K562 (cell line): Measurements from ENCODE around the gene ST6GAL1. TPM values are rescaled to one million over a fixed set of nuclear protein-coding genes. Genes with fewer than 3 reads are reported as not detected.

ENCODE experiments used
- ATAC-seq: fragments of 200-7000 bp; cut with Tn5 transposase; 3 replicates; pipeline ENCODE4 v1.9.1; 2020; ENCODE audit warnings: moderate library complexity
- BruUV-seq: library from RNA; stranded (reverse); fragments of 400-500 nt; replicated peaks from 2 replicates; lab custom pipeline; 2021; lab: Mats Ljungman, UMichigan
- CTCF ChIA-PET: fragments of 300-600 bp; formaldehyde crosslinking; extraction: SDS; loops from one replicate; lab custom pipeline; 2021; ENCODE audit warnings: low intra/inter-chr PET ratio; lab: Yijun Ruan, JAX
- POLR2A ChIA-PET: fragments of 300-600, 350-650 bp; sonication (Branson Sonifier 250); formaldehyde crosslinking; extraction: SDS; loops from one replicate; lab custom pipeline; 2021; ENCODE audit warnings: antibody characterized with exemption, inconsistent platforms; lab: Yijun Ruan, JAX
- DNase-seq, 4 experiments: peaks; one replicate each; pipeline versions ENCODE4 v3.0.0 to v3.0.0-alpha.2; 2011 to 2018; ENCODE audit warnings: low spot score in 3 of 4, mixed read lengths in 3 of 4; ENCODE audit errors: extremely low read depth in 1 of 4
- FAIRE-seq: peaks from 2 replicates; lab custom pipeline; 2011; peaks lifted over from hg19 to GRCh38; lab: Jason Lieb, UNC
- H2AFZ ChIP-seq: 2 replicates; pipeline ENCODE4 v1.6.0; 2011; ENCODE audit warnings: low read depth, low read length, control low read depth, inconsistent platforms
- H3K27ac ChIP-seq: fragments of 200-600 bp; 3 replicates; pipeline ENCODE4 v1.8.0; 2011; ENCODE audit warnings: low read depth, mild to moderate bottlenecking, control low read depth, inconsistent platforms, low read length, moderate library complexity, mixed read lengths; ENCODE audit errors: extremely low read depth
- H3K27me3 ChIP-seq, 2 experiments: fragments of 300-600 bp in 1 of 2; 2 replicates in 1 of 2; 3 replicates in 1 of 2; pipeline versions ENCODE4 v1.6.0 to v1.8.0; 2011; ENCODE audit warnings: inconsistent platforms in 2 of 2, low read length in 2 of 2, mild to moderate bottlenecking in 1 of 2, mixed read lengths in 1 of 2, moderate library complexity in 1 of 2; ENCODE audit not compliant: control insufficient read depth in 2 of 2, insufficient read depth in 2 of 2
- H3K36me3 ChIP-seq: fragments of 300-600 bp; 3 replicates; pipeline ENCODE4 v1.8.0; 2011; ENCODE audit warnings: mild to moderate bottlenecking, low read length, inconsistent platforms; ENCODE audit not compliant: control insufficient read depth, insufficient read depth
- H3K4me1 ChIP-seq, 2 experiments: fragments of 200-600 bp in 1 of 2; replicated peaks in 1 of 2; 2 replicates in 1 of 2; 3 replicates in 1 of 2; pipeline versions ENCODE4 v1.5.1 to v1.8.0; 2011; ENCODE audit warnings: inconsistent platforms in 2 of 2, low read length in 2 of 2, mild to moderate bottlenecking in 1 of 2, mixed read lengths in 1 of 2, moderate library complexity in 1 of 2; ENCODE audit not compliant: control insufficient read depth in 2 of 2, insufficient read depth in 2 of 2
- H3K4me2 ChIP-seq: 2 replicates; pipeline ENCODE4 v1.6.1; 2011; ENCODE audit warnings: low read length, control low read depth, inconsistent platforms, mixed read lengths; ENCODE audit not compliant: insufficient read depth
- H3K4me3 ChIP-seq: fragments of 200-600 bp; sonication (generic), shearing (Covaris generic); 2 replicates; pipeline ENCODE4 v1.5.1; 2016; ENCODE audit warnings: control low read depth, inconsistent platforms
- H3K79me2 ChIP-seq: fragments of 200-600 bp; 3 replicates; pipeline ENCODE4 v1.8.0; 2011; ENCODE audit warnings: low read length, inconsistent platforms; ENCODE audit not compliant: control insufficient read depth, insufficient read depth
- H3K9ac ChIP-seq, 2 experiments: 2 replicates each; pipeline versions ENCODE4 v1.6.0 to v1.6.1; 2011; ENCODE audit warnings: low read depth in 2 of 2, low read length in 2 of 2, control low read depth in 1 of 2, inconsistent platforms in 1 of 2, mild to moderate bottlenecking in 1 of 2, mixed read lengths in 1 of 2; ENCODE audit not compliant: insufficient read depth in 1 of 2
- H3K9me1 ChIP-seq: one replicate; pipeline ENCODE4 v1.6.0; 2011; ENCODE audit warnings: inconsistent platforms, mild to moderate bottlenecking, low read length, moderate library complexity; ENCODE audit not compliant: control insufficient read depth, insufficient read depth
- H3K9me3 ChIP-seq: replicated peaks from 2 replicates; pipeline ENCODE4 v1.5.1; 2011; ENCODE audit warnings: low read depth, low read length, inconsistent platforms; ENCODE audit not compliant: control insufficient read depth, insufficient read depth
- H4K20me1 ChIP-seq: replicated peaks from 2 replicates; pipeline ENCODE4 v1.6.1; 2011; ENCODE audit warnings: low read length, inconsistent platforms, mixed read lengths; ENCODE audit not compliant: control insufficient read depth, insufficient read depth
- DNMT1 ChIP-seq: fragments of 450-650 bp; IDR thresholded peaks from 2 replicates; pipeline ENCODE4 v1.6.1; 2016; ENCODE audit warnings: antibody characterized with exemption, mild to moderate bottlenecking
- FOXA1 ChIP-seq: fragments of 450-650 bp; IDR thresholded peaks from 2 replicates; pipeline ENCODE4 v1.6.1; 2016; ENCODE audit warnings: mild to moderate bottlenecking, borderline replicate concordance
- GTF2A2 ChIP-seq: IDR thresholded peaks from 2 replicates; pipeline ENCODE4 v1.6.1; 2016; ENCODE audit warnings: mild to moderate bottlenecking, missing genetic modification characterization, missing compliant biosample characterization
- GTF2E2 ChIP-seq: fragments of 200-800 bp; sonication (Bioruptor generic); IDR thresholded peaks from 2 replicates; pipeline ENCODE4 v1.6.1; 2016; ENCODE audit warnings: missing genetic modification characterization, missing compliant biosample characterization
- HCFC1 ChIP-seq: IDR thresholded peaks from 2 replicates; pipeline ENCODE4 v1.6.1; 2012; ENCODE audit warnings: low read depth, low read length, improper control_type of control experiment
- KLF16 ChIP-seq: IDR thresholded peaks from 2 replicates; pipeline ENCODE4 v1.6.1; 2016; ENCODE audit warnings: antibody characterized with exemption
- LARP7 ChIP-seq: fragments of 450-650 bp; IDR thresholded peaks from 2 replicates; pipeline ENCODE4 v1.6.1; 2016
- MLLT1 ChIP-seq, 2 experiments: fragments of 450-650 bp; IDR thresholded peaks; 2 replicates each; pipeline ENCODE4 v1.6.1; 2016
- MTF1 ChIP-seq: fragments of 250-450 bp; sonication (Bioruptor Pico); IDR thresholded peaks from 2 replicates; pipeline ENCODE4 v1.9.0; 2021; ENCODE audit warnings: moderate library complexity, mild to moderate bottlenecking, inconsistent platforms, borderline replicate concordance
- NR4A1 ChIP-seq, 2 experiments: fragments of 250-450 bp in 1 of 2; fragments of 450-650 bp in 1 of 2; sonication (Bioruptor Pico) in 1 of 2; IDR thresholded peaks; 2 replicates each; pipeline versions ENCODE4 v1.4.0 to v1.6.1; 2016 to 2020; ENCODE audit warnings: mild to moderate bottlenecking in 2 of 2, missing compliant biosample characterization in 1 of 2, missing genetic modification characterization in 1 of 2, moderate library complexity in 1 of 2
- NRF1 ChIP-seq, 2 experiments: fragments of 450-650 bp; IDR thresholded peaks in 1 of 2; conservative IDR thresholded peaks in 1 of 2; 2 replicates each; pipeline ENCODE4 v1.6.1; 2014; ENCODE audit warnings: mild to moderate bottlenecking in 2 of 2
- RBM39 ChIP-seq: fragments of 200-400 bp; formaldehyde crosslinking; optimal IDR thresholded peaks from 2 replicates; pipeline ENCODE3; 2018; ENCODE audit warnings: low read depth, low read length
- SFPQ ChIP-seq: fragments of 200-400 bp; formaldehyde crosslinking; IDR thresholded peaks from 2 replicates; pipeline ENCODE4 v1.6.1; 2017; ENCODE audit warnings: mild to moderate bottlenecking, low read depth, low read length, moderate library complexity
- SIN3B ChIP-seq: fragments of 450-650 bp; IDR thresholded peaks from 2 replicates; pipeline ENCODE4 v1.6.1; 2017; ENCODE audit warnings: low read depth, mild to moderate bottlenecking, moderate library complexity
- SMAD3 ChIP-seq: fragments of 450-650 bp; formaldehyde crosslinking; conservative IDR thresholded peaks from 2 replicates; pipeline ENCODE4 v1.4.0; 2020; ENCODE audit warnings: mild to moderate bottlenecking
- TARDBP ChIP-seq: fragments of 450-650 bp; IDR thresholded peaks from 2 replicates; pipeline ENCODE4 v1.6.1; 2016
- TEAD4 ChIP-seq, 2 experiments: sonication (generic) in 1 of 2; formaldehyde crosslinking in 1 of 2; IDR thresholded peaks; 2 replicates each; pipeline versions ENCODE4 v1.6.1 to v1.8.0; 2012 to 2022; ENCODE audit warnings: borderline replicate concordance in 1 of 2, inconsistent platforms in 1 of 2, low read length in 1 of 2, mild to moderate bottlenecking in 1 of 2, missing genetic modification reagents in 1 of 2
- ZNF274 ChIP-seq: IDR thresholded peaks from 2 replicates; pipeline ENCODE4 v1.6.1; 2011; ENCODE audit warnings: low read depth, mild to moderate bottlenecking, low read length, moderate library complexity, borderline replicate concordance
- ZNF3 ChIP-seq: fragments of 250-450 bp; sonication (Bioruptor Pico); IDR thresholded peaks from 2 replicates; pipeline ENCODE4 v1.5.0; 2021; ENCODE audit warnings: mild to moderate bottlenecking, moderate library complexity
- ZNF830 ChIP-seq: fragments of 250-450 bp; sonication (Bioruptor Pico); IDR thresholded peaks from 2 replicates; pipeline ENCODE4 v1.5.0; 2021; ENCODE audit warnings: mild to moderate bottlenecking
- WGBS: fragments of 100-300 bp; shearing (Covaris generic); methylation state at CpG from one replicate; pipeline ENCODE4 v1.1.6; 2016; ENCODE audit warnings: low coverage, mixed read lengths; ENCODE audit not compliant: insufficient coverage; ENCODE audit errors: missing lambda C conversion rate; 5-methylcytosine and 5-hydroxymethylcytosine counted together
- in situ Hi-C: fragments of 300-500 bp; cut with MboI; formaldehyde crosslinking; loops from 4 replicates; pipeline ENCODE4 v1.15.0; 2018; ENCODE audit warnings: inconsistent platforms, mixed read lengths
- intact Hi-C: fragments of 100-400 bp; cut with micrococcal nuclease; formaldehyde crosslinking; loops from 2 replicates; pipeline ENCODE4 v1.14.2; 2022
- polyA plus RNA-seq, 8 experiments: library from polyadenylated mRNA; depleted of rRNA in 4 of 8; stranded (reverse) in 5 of 8; unstranded in 3 of 8; fragments of >200 nt; fragmentation: Nextera tagmentation in 2 of 8; fragmentation: Illumina TruSeq in 1 of 8; extraction: Ambion mirVana in 2 of 8; extraction: Trizol in 1 of 8; gene quantifications; 2 replicates each; pipeline versions ENCODE4 v1.2.1 to v1.2.3, GENCODE V29; 2011 to 2014; ENCODE audit warnings: inconsistent platforms in 1 of 8, missing spikeins in 1 of 8
- total RNA-seq, 7 experiments: library from RNA; depleted of rRNA in 6 of 7; stranded (reverse); fragments of >200 nt in 6 of 7; fragmentation: Illumina TruSeq in 2 of 7; extraction: Trizol in 2 of 7; gene quantifications; 2 replicates each; pipeline versions ENCODE4 v1.2.1 to v1.2.3, GENCODE V29; 2011 to 2021; ENCODE audit warnings: low replicate concordance in 1 of 7

ST6GAL1 gene
- total and polyA plus RNA-seq, 9 of the 15 experiments (the other 6 are each of a cell fraction or from before 2014, with no cell fraction given), result 31.9 to 145 (median 71.0) TPM

- TF ChIP-seq ZNF274 (no peak), ZNF830 (CRISPR knock-in tag) (no peak), DNMT1 (no peak), GTF2E2 (no peak), NR4A1 (CRISPR knock-in tag; IDR thresholded peaks at IDR 0.05) (no peak), NR4A1 (tag; IDR thresholded peaks at IDR 0.05) (no peak)
Measured at GRCh38 chr3:187122261-187122660, 191.9 kb downstream of the ST6GAL1 start (continued).

- no peaks in the 10 kb centered on the region; a peak in 1 of 5 replicates for H3K4me1 ChIP-seq
- no peaks in the 10 kb centered on the region for H3K79me2 ChIP-seq
- intact Hi-C loops, result no loop called here
- no peaks in the 10 kb centered on the region for H3K27me3 ChIP-seq
- POLR2A ChIA-PET, result interaction anchor here (0.9 kb wide), 1 partner anchor 24 kb away, joined by 3 read pairs; no protein-coding TSS in a partner anchor
- H3K36me3 ChIP-seq, result peaks cover 15% of the 10 kb centered on the region; the same call in 2 of the 3 replicates
- H3K27ac ChIP-seq, result no peak overlapping the region
- no peak for ATAC-seq
- H3K9me3 ChIP-seq, result no peaks in the 10 kb centered on the region; the same call in 1 of the 2 replicates
- FAIRE-seq, result no peak
- no peak for DNase-seq
- CTCF ChIA-PET, result no interaction called here
- WGBS, result 58% methylated on average over 6 of the region's 6 CpGs
- BruUV-seq, result no TSS peak
- H3K4me3 ChIP-seq, result no peak overlapping the region
- no peak overlapping the region for H2AFZ ChIP-seq
- H3K4me2 ChIP-seq, result no peak overlapping the region
- no peak overlapping the region for H3K9ac ChIP-seq
- no peaks in the 10 kb centered on the region for H4K20me1 ChIP-seq
- no peaks in the 10 kb centered on the region for H3K9me1 ChIP-seq
- in situ Hi-C loops, result no loop called here
- TF ChIP-seq SFPQ, result no peak
- no peak for TF ChIP-seq MTF1 (CRISPR knock-in tag)
- TF ChIP-seq TARDBP, result no peak
- TF ChIP-seq ZNF3 (CRISPR knock-in tag), result no peak
- TF ChIP-seq TEAD4 (IDR thresholded peaks at IDR 0.05; ENCODE audit: low read length), result no peak
- TF ChIP-seq TEAD4 (CRISPR knock-in tag; IDR thresholded peaks at IDR 0.05; ENCODE audit: borderline replicate concordance), result no peak
- TF ChIP-seq SMAD3 (CRISPR knock-in tag), result no peak
- TF ChIP-seq SIN3B, result no peak
- TF ChIP-seq MLLT1 (IDR thresholded peaks at IDR 0.05), result no peak
- no peak for TF ChIP-seq NRF1 (conservative IDR thresholded peaks at IDR 0.05 in 1 of 2, IDR thresholded peaks at IDR 0.05 in 1 of 2)
- TF ChIP-seq GTF2A2 (tag), result no peak
- TF ChIP-seq FOXA1, result no peak
- no peak for TF ChIP-seq KLF16
- no peak for TF ChIP-seq RBM39
- no peak for TF ChIP-seq LARP7
- TF ChIP-seq HCFC1, result no peak
Measured at GRCh38 chr3:187125319-187126031, 195.1 kb downstream of the ST6GAL1 start.
